IPS-20b (cell line): ENCODE results near the gene RETREG3.
A peak's percentile ranks its signal among the peaks of the same experiment; 100 is the strongest.
"Not testable (repeated sequence)": the region's sequence is repeated elsewhere in the genome, so short reads cannot be mapped to it uniquely, and the experiment has no call there.

Source experiments
- H3K27ac ChIP-seq: one replicate; pipeline ENCODE4 v1.5.1; 2013; ENCODE audit warnings: low read length
- H3K27me3 ChIP-seq: 2 replicates; pipeline ENCODE4 v1.6.1; 2013; ENCODE audit warnings: mild to moderate bottlenecking, low read length, inconsistent platforms; ENCODE audit not compliant: insufficient read depth
- H3K36me3 ChIP-seq: 2 replicates; pipeline ENCODE4 v1.6.1; 2013; ENCODE audit warnings: low read depth, mild to moderate bottlenecking, inconsistent platforms, low read length, moderate library complexity; ENCODE audit not compliant: insufficient read depth
- H3K4me1 ChIP-seq: 2 replicates; pipeline ENCODE4 v1.6.1; 2013; ENCODE audit warnings: mild to moderate bottlenecking, control low read depth, inconsistent platforms, low read length, moderate library complexity; ENCODE audit not compliant: insufficient read depth
- H3K4me3 ChIP-seq: 2 replicates; pipeline ENCODE4 v1.5.1; 2013; ENCODE audit warnings: mild to moderate bottlenecking, low read length, inconsistent platforms
- H3K9ac ChIP-seq: 2 replicates; pipeline ENCODE4 v1.6.1; 2013; ENCODE audit warnings: low read depth, mild to moderate bottlenecking, inconsistent platforms, low read length, moderate library complexity
- H3K9me3 ChIP-seq: 2 replicates; pipeline ENCODE4 v1.6.1; 2013; ENCODE audit warnings: mild to moderate bottlenecking, low read depth, low read length, inconsistent platforms; ENCODE audit not compliant: insufficient read depth

The RETREG3 gene

DNA sequence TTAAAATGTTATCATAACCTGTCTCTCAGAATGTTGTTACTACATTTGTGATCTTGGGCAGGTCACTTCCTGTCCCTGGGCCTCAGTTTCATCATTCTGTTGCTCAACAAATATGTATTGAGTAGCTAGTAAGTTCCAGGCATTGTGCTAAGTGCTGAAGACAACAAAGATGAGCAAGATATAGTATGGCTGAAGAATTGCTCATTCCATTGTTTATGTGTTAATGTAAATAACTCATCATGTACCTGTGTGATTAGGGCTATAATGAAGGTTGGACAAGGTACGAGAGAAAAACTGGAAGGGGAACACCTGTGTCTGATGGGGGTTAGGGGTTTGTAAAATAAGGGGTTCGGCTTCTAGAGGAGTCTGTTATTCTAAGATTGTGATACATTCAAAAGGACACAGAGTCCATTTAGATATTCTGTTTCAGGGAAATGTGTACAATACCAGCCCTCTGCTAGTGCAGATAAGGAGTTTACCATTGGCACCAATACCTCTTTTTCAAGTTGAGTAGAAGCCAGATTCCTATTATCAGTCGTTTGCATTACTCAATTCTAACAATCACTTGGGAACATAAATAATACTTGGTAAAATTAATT is 20.3 kb upstream of the RETREG3 start:
- Histone ChIP-seq H3K36me3 (no peaks in the 10 kb centered on the region), H3K27me3 (no peaks in the 10 kb centered on the region), H3K9me3 (no peaks in the 10 kb centered on the region), H3K27ac (no peak overlapping the region), H3K4me3 (no peak overlapping the region), H3K9ac (no peak overlapping the region), H3K4me1 (no peaks in the 10 kb centered on the region)

DNA sequence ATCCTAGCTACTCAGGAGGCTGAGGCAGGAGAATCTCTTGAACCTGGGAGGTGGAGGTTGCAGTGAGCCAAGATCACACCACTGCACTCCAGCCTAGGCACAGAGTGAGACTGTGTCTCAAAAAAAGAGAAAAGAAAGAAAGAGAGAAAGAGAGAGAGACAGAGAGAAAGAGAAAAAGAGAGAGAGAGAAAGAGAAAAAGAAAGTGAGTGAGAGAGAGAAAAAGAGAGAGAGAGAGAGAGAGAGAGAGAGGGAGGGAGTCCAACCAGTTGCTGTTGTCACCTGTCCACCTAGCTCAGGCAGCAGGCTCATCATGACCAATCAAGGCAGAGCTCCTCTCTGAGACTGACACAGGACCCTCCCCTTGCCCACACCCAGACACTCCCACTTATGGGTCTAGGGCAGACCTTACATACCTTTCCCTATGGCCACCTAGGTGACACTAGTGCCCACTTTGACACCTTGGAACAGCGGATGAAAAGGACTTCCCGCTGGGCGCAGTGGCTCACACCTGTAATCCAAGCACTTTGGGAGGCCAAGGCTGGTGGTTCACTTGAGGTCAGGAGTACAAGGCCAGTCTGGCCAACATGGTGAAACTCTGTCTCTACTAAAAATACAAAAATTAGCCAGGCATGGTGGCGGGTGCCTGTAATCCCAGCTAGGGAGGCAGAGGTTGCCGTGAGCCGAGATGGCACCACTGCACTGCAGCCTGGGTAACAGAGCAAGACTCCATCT is 18.0 kb upstream of the RETREG3 start:
- not testable (repeated sequence) for H3K4me3 ChIP-seq, H3K4me1 ChIP-seq, H3K36me3 ChIP-seq, H3K27ac ChIP-seq, H3K27me3 ChIP-seq, H3K9ac ChIP-seq, H3K9me3 ChIP-seq

DNA sequence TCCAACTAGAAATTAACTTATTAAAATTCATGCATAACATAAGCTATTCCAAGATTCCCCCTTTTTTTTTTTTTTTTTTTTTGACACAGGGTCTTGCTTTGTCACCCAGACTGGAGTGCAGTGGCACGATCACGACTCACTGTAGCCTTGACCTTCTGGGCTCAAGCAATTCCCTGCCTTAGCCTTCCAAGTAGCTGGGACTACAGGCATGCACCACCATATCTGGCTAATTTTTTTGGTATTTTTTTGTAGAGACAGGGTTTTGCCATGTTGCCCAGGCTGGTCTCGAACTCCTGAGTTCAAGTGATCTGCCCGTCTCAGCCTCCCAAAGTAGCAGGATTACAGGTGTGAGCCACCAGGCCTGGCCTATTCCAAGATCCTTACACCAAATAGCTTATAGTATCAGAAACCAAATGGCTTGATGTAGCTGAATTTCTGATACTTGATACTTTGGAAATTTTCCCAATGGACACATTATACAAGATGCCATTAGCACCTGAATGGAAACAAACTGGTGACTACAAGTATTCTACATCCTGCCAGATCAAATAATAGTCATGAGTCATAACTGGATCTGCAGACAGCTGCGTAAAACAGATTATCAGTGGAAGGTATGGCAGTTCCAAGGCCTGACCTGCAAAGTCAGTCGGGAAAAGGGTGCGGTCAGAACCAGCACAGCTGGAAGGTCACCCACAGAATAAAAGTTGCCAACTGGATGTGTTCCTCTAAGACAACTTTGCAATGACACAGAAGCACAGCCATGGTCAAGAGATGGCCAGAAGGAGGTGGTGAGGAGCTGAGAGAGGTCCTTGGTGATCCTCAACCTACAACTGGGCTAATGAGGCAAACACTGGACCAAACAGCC is 14.8 kb upstream of the RETREG3 start:
- Histone ChIP-seq H3K9me3 (no peaks in the 10 kb centered on the region), H3K27me3 (no peaks in the 10 kb centered on the region), H3K4me1 (peaks cover 1% of the 10 kb centered on the region; the same call in 1 of the 2 replicates), H3K9ac (no peak overlapping the region), H3K36me3 (no peaks in the 10 kb centered on the region), H3K27ac (no peak overlapping the region), H3K4me3 (no peak overlapping the region)

DNA sequence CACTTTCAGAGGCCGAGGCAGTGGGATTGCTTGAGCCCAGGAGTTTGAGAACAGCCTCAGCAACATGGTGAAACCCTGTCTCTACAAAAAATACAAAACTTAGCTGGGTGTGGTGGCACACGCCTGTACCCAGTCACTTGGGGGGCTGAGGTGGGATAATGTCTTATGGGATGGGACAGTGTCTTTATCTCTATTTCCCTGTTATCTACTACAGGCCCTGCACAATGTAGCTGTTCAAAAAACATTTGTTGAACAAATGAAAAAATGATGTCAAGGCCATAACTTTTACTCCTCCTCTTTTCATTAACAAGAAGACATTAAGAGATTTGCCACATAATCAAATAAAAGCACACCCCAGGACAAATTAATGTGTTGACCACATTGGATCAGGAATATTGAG is 14.1 kb upstream of the RETREG3 start:
- H3K9ac ChIP-seq, result no peak overlapping the region

DNA sequence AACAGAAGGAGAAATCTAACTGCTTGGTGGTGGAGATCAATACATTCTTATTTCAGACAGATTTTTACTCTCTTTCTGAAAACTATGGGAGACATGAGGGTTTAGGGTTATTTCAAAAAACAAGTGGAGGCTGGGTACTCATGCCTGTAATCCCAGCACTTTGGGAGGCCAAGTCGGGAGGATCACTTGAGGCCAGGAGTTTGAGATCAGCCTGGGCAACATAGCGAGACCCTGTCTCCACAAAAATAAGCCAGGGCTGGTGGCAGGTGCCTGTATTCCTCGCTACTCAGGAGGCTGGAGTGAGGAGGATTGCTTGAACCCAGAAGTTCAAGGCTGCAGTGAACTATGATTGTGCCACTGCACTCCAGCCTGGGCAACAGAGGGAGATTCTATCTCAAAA is 12.8 kb upstream of the RETREG3 start:
- not testable (repeated sequence) for H3K4me3 ChIP-seq, H3K36me3 ChIP-seq, H3K27ac ChIP-seq, H3K9me3 ChIP-seq, H3K9ac ChIP-seq, H3K27me3 ChIP-seq
- peaks cover 12% of the 10 kb centered on the region; the same call in 1 of the 2 replicates for H3K4me1 ChIP-seq

More for the DNA sequence above, 14.1 kb upstream of the RETREG3 start:
- Histone ChIP-seq H3K27ac (no peak overlapping the region), H3K4me3 (no peak overlapping the region), H3K9me3 (no peaks in the 10 kb centered on the region), H3K4me1 (peaks cover 6% of the 10 kb centered on the region; the same call in 1 of the 2 replicates), H3K36me3 (no peaks in the 10 kb centered on the region), H3K27me3 (no peaks in the 10 kb centered on the region)

DNA sequence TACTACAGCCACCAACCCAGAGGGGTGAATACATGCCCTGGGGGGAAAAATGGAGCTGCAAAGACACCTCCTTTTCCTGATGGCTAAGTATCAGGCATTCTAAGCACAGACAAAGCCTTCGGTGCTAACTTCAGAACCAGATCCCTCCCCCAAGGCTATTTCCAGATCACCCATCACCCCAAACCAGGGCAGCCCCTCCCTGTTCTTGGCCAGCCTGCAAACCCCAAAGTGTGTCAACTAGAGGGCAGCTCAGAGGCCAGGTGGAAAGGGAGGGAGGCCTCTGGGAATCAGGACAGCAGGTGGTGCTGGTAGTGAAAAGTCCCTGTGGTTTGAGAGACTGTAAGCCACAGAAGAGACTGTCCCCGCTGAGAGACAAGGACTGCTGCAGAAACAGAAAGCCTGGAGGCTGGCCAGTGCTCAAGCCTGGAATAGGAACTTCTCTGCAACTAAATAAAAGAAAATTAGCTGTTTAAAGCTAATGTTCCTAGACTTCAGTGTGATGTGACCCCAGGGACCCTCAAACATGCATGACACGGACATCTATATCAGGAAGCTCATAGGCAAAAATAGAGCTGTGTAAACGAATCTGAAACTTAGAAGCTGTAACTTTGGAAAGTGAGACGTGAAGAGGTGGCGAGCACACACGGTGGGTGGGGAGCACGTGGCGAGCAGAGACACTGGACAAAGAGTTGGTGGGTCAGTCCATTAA is 9.4 kb upstream of the RETREG3 start:
- Histone ChIP-seq H3K4me3 (no peak overlapping the region), H3K36me3 (peaks cover 24% of the 10 kb centered on the region), H3K4me1 (peaks cover 12% of the 10 kb centered on the region; the same call in 1 of the 2 replicates), H3K27me3 (no peaks in the 10 kb centered on the region), H3K9me3 (no peaks in the 10 kb centered on the region), H3K27ac (no peak overlapping the region), H3K9ac (no peak overlapping the region)

DNA sequence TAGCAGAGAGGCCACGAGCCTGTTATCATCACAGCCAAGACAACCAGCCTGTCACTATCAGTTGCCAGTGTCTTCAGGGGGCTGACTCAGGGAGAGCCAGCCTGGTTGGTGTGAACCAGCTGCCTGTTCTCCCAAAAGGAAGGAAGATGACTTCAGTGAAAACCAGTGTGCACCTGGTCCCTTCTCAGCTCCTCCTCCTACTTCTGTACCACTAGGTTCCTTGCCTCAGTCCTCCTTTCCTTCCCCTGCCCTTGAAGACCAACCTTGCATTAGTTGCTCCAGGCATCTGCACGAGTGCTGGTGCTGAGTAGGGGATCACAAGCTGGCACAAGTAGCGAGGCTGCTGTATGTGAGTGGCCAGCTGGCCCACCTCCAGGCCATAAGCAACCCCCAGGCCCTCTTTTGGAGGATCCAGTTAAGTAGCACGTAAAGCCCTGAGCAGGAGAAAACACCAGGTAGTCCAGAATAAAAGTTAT is 8.8 kb upstream of the RETREG3 start:
- Histone ChIP-seq H3K4me1 (peaks cover 12% of the 10 kb centered on the region; the same call in 1 of the 2 replicates), H3K36me3 (peaks cover 30% of the 10 kb centered on the region), H3K27me3 (no peaks in the 10 kb centered on the region), H3K9ac (no peak overlapping the region), H3K4me3 (no peak overlapping the region), H3K27ac (no peak overlapping the region), H3K9me3 (no peaks in the 10 kb centered on the region)

DNA sequence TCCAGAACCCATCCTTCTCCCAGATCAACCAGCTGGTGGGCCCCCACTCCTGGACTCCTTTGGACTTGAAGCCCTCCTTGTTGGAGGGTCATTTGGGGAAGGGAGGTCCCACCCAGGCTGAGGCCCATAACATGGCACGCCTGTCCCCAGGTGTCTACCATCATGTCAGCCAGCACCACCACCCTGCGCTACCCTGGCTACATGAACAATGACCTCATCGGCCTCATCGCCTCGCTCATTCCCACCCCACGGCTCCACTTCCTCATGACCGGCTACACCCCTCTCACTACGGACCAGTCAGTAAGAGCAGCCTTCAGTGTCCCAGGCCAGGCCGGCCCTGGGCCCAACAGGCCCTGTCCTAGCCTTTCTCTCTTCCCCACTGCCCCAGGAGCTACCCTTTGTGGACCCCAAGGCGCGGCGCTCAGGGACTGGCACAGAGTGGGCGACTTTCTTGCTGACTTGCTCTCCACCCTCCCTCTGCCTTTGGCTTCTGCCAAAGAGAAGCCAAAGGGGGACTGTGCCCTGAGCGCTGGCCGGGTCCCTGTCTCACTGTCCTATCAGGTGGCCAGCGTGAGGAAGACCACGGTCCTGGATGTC is 4.6 kb upstream of the RETREG3 start:
- Histone ChIP-seq H3K27ac (no peak overlapping the region), H3K9ac (no peak overlapping the region), H3K36me3 (peaks cover 47% of the 10 kb centered on the region)

DNA sequence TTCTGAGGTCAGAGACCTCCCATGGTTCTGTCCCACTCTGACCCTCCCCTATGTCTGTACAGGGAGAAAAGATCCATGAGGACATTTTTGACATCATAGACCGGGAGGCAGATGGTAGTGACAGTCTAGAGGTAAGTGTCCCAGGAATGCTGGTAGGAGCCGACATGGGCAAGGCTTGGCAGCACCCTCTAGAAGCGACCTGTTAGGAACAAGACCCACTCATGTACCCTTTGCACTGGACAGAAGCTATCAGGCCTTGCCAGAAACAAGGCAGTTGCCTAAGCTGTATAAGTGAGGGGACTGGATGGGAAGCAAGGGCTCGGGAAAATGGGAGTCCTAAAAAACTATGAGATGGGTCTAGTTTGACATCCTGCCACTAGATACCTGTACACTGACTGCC is 2.8 kb upstream of the RETREG3 start:
- Histone ChIP-seq H3K4me3 (no peak overlapping the region), H3K9me3 (no peaks in the 10 kb centered on the region), H3K36me3 (peaks cover 47% of the 10 kb centered on the region), H3K27me3 (no peaks in the 10 kb centered on the region), H3K27ac (no peak overlapping the region), H3K4me1 (peaks cover 6% of the 10 kb centered on the region; the same call in 1 of the 2 replicates), H3K9ac (no peak overlapping the region)

More for the DNA sequence above, 4.6 kb upstream of the RETREG3 start:
- H3K4me1 ChIP-seq, result peaks cover 9% of the 10 kb centered on the region; the same call in 1 of the 2 replicates
- H3K4me3 ChIP-seq, result no peak overlapping the region
- H3K27me3 ChIP-seq, result no peaks in the 10 kb centered on the region
- H3K9me3 ChIP-seq, result no peaks in the 10 kb centered on the region

DNA sequence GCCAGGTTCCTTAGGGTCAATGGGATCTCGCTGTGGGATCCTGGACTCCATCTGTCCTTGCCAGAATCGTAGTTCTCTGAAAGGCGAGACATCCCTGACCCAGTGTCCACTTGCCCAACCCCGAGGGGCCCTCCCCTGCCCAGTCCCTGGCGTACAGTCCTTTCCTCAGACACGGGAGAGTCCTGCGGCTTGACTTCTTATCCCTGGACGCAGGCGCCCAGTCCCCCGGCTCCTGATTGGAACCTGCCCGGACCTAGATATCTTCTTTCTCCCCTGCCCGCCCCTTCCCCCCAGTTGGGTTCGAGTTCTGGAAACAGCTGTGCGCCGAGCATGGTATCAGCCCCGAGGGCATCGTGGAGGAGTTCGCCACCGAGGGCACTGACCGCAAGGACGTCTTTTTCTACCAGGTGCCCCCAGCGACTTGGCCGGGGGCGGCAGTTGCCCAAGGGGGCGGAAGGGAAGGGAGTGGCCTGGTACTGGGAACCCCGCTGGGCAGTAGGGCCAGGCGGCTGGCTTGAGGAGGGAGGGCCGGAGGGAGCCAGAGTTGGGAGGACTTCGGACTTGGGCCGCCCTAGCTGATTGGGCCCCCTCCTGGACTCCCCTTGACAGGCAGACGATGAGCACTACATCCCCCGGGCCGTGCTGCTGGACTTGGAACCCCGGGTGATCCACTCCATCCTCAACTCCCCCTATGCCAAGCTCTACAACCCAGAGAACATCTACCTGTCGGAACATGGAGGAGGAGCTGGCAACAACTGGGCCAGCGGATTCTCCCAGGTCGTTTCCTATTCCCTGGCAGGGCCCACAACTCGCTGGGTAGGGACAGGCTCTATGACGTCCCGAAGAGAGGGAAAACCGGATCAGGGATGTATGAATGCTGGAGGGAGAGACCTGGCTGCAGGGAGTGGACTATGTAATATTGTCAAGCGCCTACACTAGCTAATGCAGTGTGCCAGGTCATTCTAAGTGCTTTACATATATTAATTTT is 934 bp upstream of the RETREG3 start:
- not testable (repeated sequence) for H3K27me3 ChIP-seq, H3K4me1 ChIP-seq, H3K9me3 ChIP-seq
- H3K36me3 ChIP-seq, result peaks cover 37% of the 10 kb centered on the region
- peak overlapping the region; percentile 98 for H3K9ac ChIP-seq
- H3K4me3 ChIP-seq, result peak overlapping the region; percentile 97
- H3K27ac ChIP-seq, result peak overlapping the region; percentile 68
